IMR-90 (cell line): ENCODE data around the gene DHDDS. TPM values are rescaled to one million over a fixed set of nuclear protein-coding genes. Genes with fewer than 3 reads are reported as not detected.

Source experiments
- ATAC-seq: fragments of 200-7000 bp; cut with Tn5 transposase; 2 replicates; pipeline ENCODE4 v1.9.1; 2020; ENCODE audit warnings: low read depth, mild to moderate bottlenecking, moderate library complexity
- BruUV-seq: library from RNA; stranded (reverse); fragments of 400-500 nt; replicated peaks from 2 replicates; lab custom pipeline; 2021; lab: Mats Ljungman, UMichigan
- CTCF ChIA-PET: fragments of 300-600 bp; formaldehyde crosslinking; extraction: SDS; loops from one replicate; lab custom pipeline; 2021; ENCODE audit warnings: antibody characterized with exemption; lab: Yijun Ruan, JAX
- POLR2A ChIA-PET: fragments of 300-600 bp; sonication (Branson Sonifier 250); formaldehyde crosslinking; loops from one replicate; lab custom pipeline; 2022; ENCODE audit warnings: antibody characterized with exemption; ENCODE audit not compliant: unreplicated experiment; lab: Charles Lee
- DNase-seq: peaks from one replicate; pipeline ENCODE4 v3.0.0; 2013
- H2AFZ ChIP-seq: replicated peaks from 2 replicates; pipeline ENCODE3; 2013; ENCODE audit warnings: low read length, mild to moderate bottlenecking; ENCODE audit not compliant: poor library complexity
- H2AK5ac ChIP-seq: 2 replicates; pipeline ENCODE4 v1.6.1; 2013; ENCODE audit warnings: low read depth, low read length, inconsistent platforms
- H2AK9ac ChIP-seq: replicated peaks from 2 replicates; pipeline ENCODE3; 2013; ENCODE audit warnings: mild to moderate bottlenecking, low read depth, low read length, moderate library complexity; ENCODE audit not compliant: poor library complexity
- H2BK120ac ChIP-seq: 2 replicates; pipeline ENCODE4 v1.6.1; 2013; ENCODE audit warnings: low read depth, low read length, inconsistent platforms
- H2BK15ac ChIP-seq: 3 replicates; pipeline ENCODE4 v1.6.1; 2013; ENCODE audit warnings: low read depth, low read length, inconsistent platforms
- H2BK20ac ChIP-seq: 2 replicates; pipeline ENCODE4 v1.6.1; 2013; ENCODE audit warnings: low read depth, mild to moderate bottlenecking, inconsistent platforms, low read length, moderate library complexity
- H2BK5ac ChIP-seq: 2 replicates; pipeline ENCODE4 v1.6.1; 2013; ENCODE audit warnings: mild to moderate bottlenecking, low read depth, low read length, inconsistent platforms; ENCODE audit not compliant: poor library complexity, severe bottlenecking
- H3K14ac ChIP-seq: replicated peaks from 2 replicates; pipeline ENCODE4 v1.6.1; 2013; ENCODE audit warnings: low read depth, low read length, inconsistent platforms
- H3K18ac ChIP-seq: 2 replicates; pipeline ENCODE4 v1.6.1; 2013; ENCODE audit warnings: low read depth, low read length, control low read depth
- H3K23ac ChIP-seq: 2 replicates; pipeline ENCODE4 v1.6.1; 2013; ENCODE audit warnings: low read depth, low read length, inconsistent platforms
- H3K27ac ChIP-seq: 2 replicates; pipeline ENCODE4 v1.5.1; 2013; ENCODE audit warnings: mild to moderate bottlenecking, control low read depth, low read length; ENCODE audit not compliant: insufficient read depth
- H3K27me3 ChIP-seq: 2 replicates; pipeline ENCODE4 v1.6.1; 2013; ENCODE audit warnings: low read length; ENCODE audit not compliant: control insufficient read depth, insufficient read depth
- H3K36me3 ChIP-seq: 2 replicates; pipeline ENCODE4 v1.6.1; 2013; ENCODE audit warnings: low read length, mixed read lengths; ENCODE audit not compliant: control insufficient read depth, insufficient read depth
- H3K4ac ChIP-seq: 2 replicates; pipeline ENCODE4 v1.6.1; 2013; ENCODE audit warnings: low read depth, low read length, inconsistent platforms
- H3K4me1 ChIP-seq: 2 replicates; pipeline ENCODE4 v1.6.1; 2013; ENCODE audit warnings: low read length, mixed read lengths; ENCODE audit not compliant: control insufficient read depth, insufficient read depth
- H3K4me2 ChIP-seq: 2 replicates; pipeline ENCODE4 v1.6.1; 2013; ENCODE audit warnings: low read depth, mild to moderate bottlenecking, control low read depth, low read length, moderate library complexity
- H3K4me3 ChIP-seq: 2 replicates; pipeline ENCODE4 v1.5.1; 2013; ENCODE audit warnings: low read depth, mild to moderate bottlenecking, control low read depth, low read length, moderate library complexity; ENCODE audit not compliant: insufficient read depth
- H3K56ac ChIP-seq: 2 replicates; pipeline ENCODE4 v1.6.1; 2013; ENCODE audit warnings: low read length, inconsistent platforms; ENCODE audit not compliant: insufficient read depth; ENCODE audit errors: extremely low read depth
- H3K79me1 ChIP-seq, 2 experiments: 2 replicates each; pipeline ENCODE4 v1.6.1; 2013; ENCODE audit warnings: low read length in 2 of 2, inconsistent platforms in 1 of 2, low read depth in 1 of 2
- H3K9ac ChIP-seq: 2 replicates; pipeline ENCODE4 v1.6.1; 2013; ENCODE audit warnings: low read depth, low read length, control low read depth
- H3K9me1 ChIP-seq: 2 replicates; pipeline ENCODE4 v1.6.1; 2013; ENCODE audit warnings: low read length, inconsistent platforms; ENCODE audit not compliant: insufficient read depth
- H3K9me3 ChIP-seq: 2 replicates; pipeline ENCODE4 v1.6.1; 2013; ENCODE audit warnings: low read length; ENCODE audit not compliant: control insufficient read depth, insufficient read depth
- H4K20me1 ChIP-seq: 2 replicates; pipeline ENCODE4 v1.6.1; 2013; ENCODE audit warnings: low read length, inconsistent platforms; ENCODE audit not compliant: insufficient read depth
- H4K5ac ChIP-seq: 2 replicates; pipeline ENCODE4 v1.6.1; 2013; ENCODE audit warnings: mild to moderate bottlenecking, low read depth, low read length, control low read depth
- H4K8ac ChIP-seq, 2 experiments: 2 replicates each; pipeline ENCODE4 v1.6.1; 2013; ENCODE audit warnings: low read depth in 2 of 2, low read length in 2 of 2, control low read depth in 1 of 2, inconsistent platforms in 1 of 2
- H4K91ac ChIP-seq: 2 replicates; pipeline ENCODE4 v1.6.1; 2013; ENCODE audit warnings: low read depth, low read length, inconsistent platforms; ENCODE audit not compliant: insufficient read depth
- BHLHE40 ChIP-seq: fragments of 150-350 bp; IDR thresholded peaks from 2 replicates; pipeline ENCODE4 v1.6.1; 2016; ENCODE audit warnings: mild to moderate bottlenecking, low read depth, low read length
- CEBPB ChIP-seq: IDR thresholded peaks from 2 replicates; pipeline ENCODE4 v1.6.1; 2012; ENCODE audit warnings: low read depth, low read length, improper control_type of control experiment
- CHD1 ChIP-seq: IDR thresholded peaks from 2 replicates; pipeline ENCODE4 v1.6.1; 2012; ENCODE audit warnings: low read depth, low read length, improper control_type of control experiment
- FOS ChIP-seq: fragments of 150-350 bp; IDR thresholded peaks from 2 replicates; pipeline ENCODE4 v1.6.1; 2016; ENCODE audit warnings: low read depth, low read length
- MAFK ChIP-seq: IDR thresholded peaks from 2 replicates; pipeline ENCODE4 v1.6.1; 2012; ENCODE audit warnings: low read depth, low read length, improper control_type of control experiment
- MXI1 ChIP-seq: IDR thresholded peaks from 2 replicates; pipeline ENCODE4 v1.6.1; 2012; ENCODE audit warnings: low read depth, mild to moderate bottlenecking, low read length, moderate library complexity, borderline replicate concordance
- NFE2L2 ChIP-seq: fragments of 150-350 bp; IDR thresholded peaks from 2 replicates; pipeline ENCODE4 v1.6.1; 2016; ENCODE audit warnings: low read depth, mild to moderate bottlenecking, low read length
- POLR2A ChIP-seq: IDR thresholded peaks from 2 replicates; pipeline ENCODE4 v1.6.1; 2012; ENCODE audit warnings: mild to moderate bottlenecking, low read depth, low read length
- SMC3 ChIP-seq: fragments of 150-350 bp; IDR thresholded peaks from 2 replicates; pipeline ENCODE4 v1.6.1; 2016; ENCODE audit warnings: low read depth, mild to moderate bottlenecking, antibody characterized with exemption, low read length, moderate library complexity
- WGBS, 2 experiments: methylation state at CpG; one replicate each; pipeline versions ENCODE4 v1.1.5 to v1.1.7; 2013; ENCODE audit warnings: missing lambda C conversion rate in 2 of 2; ENCODE audit not compliant: insufficient read length in 1 of 2; ENCODE audit errors: extremely low coverage in 2 of 2; 5-methylcytosine and 5-hydroxymethylcytosine counted together
- dilution Hi-C: fragments of 300-500 bp; cut with HindIII; formaldehyde crosslinking; loops from one replicate; pipeline ENCODE4 v1.14.3; 2018; ENCODE audit warnings: low sequenced_read_pairs; ENCODE audit not compliant: unreplicated experiment
- in situ Hi-C: fragments of 300-500 bp; cut with MboI; formaldehyde crosslinking; loops from 3 replicates; pipeline ENCODE4 v1.14.3; 2019; ENCODE audit warnings: low sequenced_read_pairs, inconsistent platforms, mixed read lengths
- intact Hi-C: fragments of 100-400 bp; cut with micrococcal nuclease; formaldehyde crosslinking; loops from 2 replicates; pipeline ENCODE4 v1.10.0; 2022
- polyA plus RNA-seq, 3 experiments: library from polyadenylated mRNA; depleted of rRNA; stranded (reverse); fragments of >200 nt; gene quantifications; 2 replicates each; pipeline ENCODE4 v1.2.3, GENCODE V29; 2012; ENCODE audit warnings: low replicate concordance in 1 of 3
- total RNA-seq: library from RNA; depleted of rRNA; stranded (reverse); fragments of >200 nt; gene quantifications from 2 replicates; pipeline ENCODE4 v1.2.3, GENCODE V29; 2012
- TF ChIP-seq, protein P1 (sequence below): fragments of 150-350 bp; IDR thresholded peaks from 2 replicates; pipeline ENCODE4 v1.6.1; 2016; ENCODE audit warnings: low read depth, mild to moderate bottlenecking, low read length, moderate library complexity, borderline replicate concordance
- TF ChIP-seq, protein P2 (sequence below): conservative IDR thresholded peaks from 2 replicates; pipeline ENCODE4 v1.5.1; 2012; ENCODE audit warnings: mild to moderate bottlenecking, low read depth, low read length, improper control_type of control experiment
- TF ChIP-seq, protein P3 (sequence below): fragments of 150-350 bp; IDR thresholded peaks from 2 replicates; pipeline ENCODE4 v1.6.1; 2017; ENCODE audit warnings: mild to moderate bottlenecking, antibody characterized with exemption, low read length, low read depth

DHDDS gene
- total and polyA plus RNA-seq, 2 of the 4 experiments (the other 2 are of a cell fraction) = 49.3 to 67.7 TPM

DNA sequence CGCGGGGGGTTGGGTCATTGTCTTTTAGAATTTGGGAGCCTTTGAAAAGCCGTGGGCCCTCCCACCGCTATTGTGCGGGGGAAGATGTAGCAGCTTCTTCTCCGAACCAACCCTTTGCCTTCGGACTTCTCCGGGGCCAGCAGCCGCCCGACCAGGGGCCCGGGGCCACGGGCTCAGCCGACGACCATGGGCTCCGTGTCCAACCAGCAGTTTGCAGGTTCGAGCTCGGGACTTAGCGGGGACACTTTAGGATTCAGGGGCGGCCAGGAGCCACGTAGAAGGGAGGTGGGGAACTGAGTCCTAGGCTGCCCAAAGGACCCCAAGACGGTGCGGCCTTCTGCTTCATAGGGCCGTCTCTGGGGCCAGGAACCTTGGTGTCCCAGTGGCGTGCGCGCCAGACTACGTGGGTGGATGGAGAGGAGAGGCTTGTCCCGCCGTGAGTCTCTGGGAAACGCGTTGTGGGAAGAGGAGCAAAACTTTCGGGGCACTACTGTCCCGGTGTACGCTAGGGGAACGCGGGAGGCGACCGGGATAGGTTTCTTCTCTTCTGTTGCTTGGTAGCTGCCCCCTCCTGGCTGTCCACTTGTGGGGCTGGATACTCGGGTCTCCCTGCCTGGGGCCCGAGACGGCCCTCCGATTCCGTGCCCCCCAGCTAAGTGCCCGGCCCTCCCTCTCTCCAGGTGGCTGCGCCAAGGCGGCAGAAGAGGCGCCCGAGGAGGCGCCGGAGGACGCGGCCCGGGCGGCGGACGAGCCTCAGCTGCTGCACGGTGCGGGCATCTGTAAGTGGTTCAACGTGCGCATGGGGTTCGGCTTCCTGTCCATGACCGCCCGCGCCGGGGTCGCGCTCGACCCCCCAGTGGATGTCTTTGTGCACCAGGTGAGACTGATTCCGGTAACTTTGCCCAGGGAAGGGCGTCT lies 21.2 kb upstream of the DHDDS start, which contains the start of gene LIN28A:
Gene LIN28A (plus strand): TSS at position 112 of the 918 bp plus-strand sequence. CDS start 75 bp downstream, at position 187.
- H4K5ac ChIP-seq = no peak within 1 kb of the TSS
- 0 out of 2 replicates have a peak, but pooled peaks cover 2% of the 10 kb centered on the region for H3K9me3 ChIP-seq
- no peak within 1 kb of the TSS for H3K27ac ChIP-seq
- intact Hi-C loops (no loop called here), dilution Hi-C loops (no loop called here), in situ Hi-C loops (no loop called here)
- H3K36me3 ChIP-seq = no peaks in the 10 kb centered on the region
- no peak within 1 kb of the TSS for H2AK9ac ChIP-seq
- no peak within 1 kb of the TSS for H2BK20ac ChIP-seq
- no peak within 1 kb of the TSS for H4K8ac ChIP-seq
- no peaks in the 10 kb centered on the region; the same call in 1 of the 2 replicates for H4K20me1 ChIP-seq
- CTCF ChIA-PET = no interaction called here
- no peak for TF ChIP-seq CEBPB
- TF ChIP-seq, protein P1, sequence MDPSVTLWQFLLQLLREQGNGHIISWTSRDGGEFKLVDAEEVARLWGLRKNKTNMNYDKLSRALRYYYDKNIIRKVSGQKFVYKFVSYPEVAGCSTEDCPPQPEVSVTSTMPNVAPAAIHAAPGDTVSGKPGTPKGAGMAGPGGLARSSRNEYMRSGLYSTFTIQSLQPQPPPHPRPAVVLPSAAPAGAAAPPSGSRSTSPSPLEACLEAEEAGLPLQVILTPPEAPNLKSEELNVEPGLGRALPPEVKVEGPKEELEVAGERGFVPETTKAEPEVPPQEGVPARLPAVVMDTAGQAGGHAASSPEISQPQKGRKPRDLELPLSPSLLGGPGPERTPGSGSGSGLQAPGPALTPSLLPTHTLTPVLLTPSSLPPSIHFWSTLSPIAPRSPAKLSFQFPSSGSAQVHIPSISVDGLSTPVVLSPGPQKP = no peak
- no peak for TF ChIP-seq NFE2L2
- no peak for TF ChIP-seq MXI1
- no peak for TF ChIP-seq SMC3
- no peak for TF ChIP-seq BHLHE40
- TF ChIP-seq POLR2A = no peak
- no peak for TF ChIP-seq MAFK
- TF ChIP-seq CHD1 = no peak
- no peak for TF ChIP-seq FOS
- TF ChIP-seq, protein P2, sequence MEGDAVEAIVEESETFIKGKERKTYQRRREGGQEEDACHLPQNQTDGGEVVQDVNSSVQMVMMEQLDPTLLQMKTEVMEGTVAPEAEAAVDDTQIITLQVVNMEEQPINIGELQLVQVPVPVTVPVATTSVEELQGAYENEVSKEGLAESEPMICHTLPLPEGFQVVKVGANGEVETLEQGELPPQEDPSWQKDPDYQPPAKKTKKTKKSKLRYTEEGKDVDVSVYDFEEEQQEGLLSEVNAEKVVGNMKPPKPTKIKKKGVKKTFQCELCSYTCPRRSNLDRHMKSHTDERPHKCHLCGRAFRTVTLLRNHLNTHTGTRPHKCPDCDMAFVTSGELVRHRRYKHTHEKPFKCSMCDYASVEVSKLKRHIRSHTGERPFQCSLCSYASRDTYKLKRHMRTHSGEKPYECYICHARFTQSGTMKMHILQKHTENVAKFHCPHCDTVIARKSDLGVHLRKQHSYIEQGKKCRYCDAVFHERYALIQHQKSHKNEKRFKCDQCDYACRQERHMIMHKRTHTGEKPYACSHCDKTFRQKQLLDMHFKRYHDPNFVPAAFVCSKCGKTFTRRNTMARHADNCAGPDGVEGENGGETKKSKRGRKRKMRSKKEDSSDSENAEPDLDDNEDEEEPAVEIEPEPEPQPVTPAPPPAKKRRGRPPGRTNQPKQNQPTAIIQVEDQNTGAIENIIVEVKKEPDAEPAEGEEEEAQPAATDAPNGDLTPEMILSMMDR = no peak
- TF ChIP-seq, protein P3, sequence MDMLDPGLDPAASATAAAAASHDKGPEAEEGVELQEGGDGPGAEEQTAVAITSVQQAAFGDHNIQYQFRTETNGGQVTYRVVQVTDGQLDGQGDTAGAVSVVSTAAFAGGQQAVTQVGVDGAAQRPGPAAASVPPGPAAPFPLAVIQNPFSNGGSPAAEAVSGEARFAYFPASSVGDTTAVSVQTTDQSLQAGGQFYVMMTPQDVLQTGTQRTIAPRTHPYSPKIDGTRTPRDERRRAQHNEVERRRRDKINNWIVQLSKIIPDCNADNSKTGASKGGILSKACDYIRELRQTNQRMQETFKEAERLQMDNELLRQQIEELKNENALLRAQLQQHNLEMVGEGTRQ = no peak
- 0 out of 2 replicates have a peak, but pooled peaks cover 2% of the 10 kb centered on the region for H3K9me1 ChIP-seq
- H4K91ac ChIP-seq = no peak within 1 kb of the TSS
- H3K18ac ChIP-seq = no peak within 1 kb of the TSS
- H2BK5ac ChIP-seq = no peak within 1 kb of the TSS
- 4% methylated on average over 32 of the region's 70 CpGs; no CpG with 5 or more reads in 1 of the 2 experiments for WGBS, 2 experiments
- H3K9ac ChIP-seq = no peak within 1 kb of the TSS
- H3K4ac ChIP-seq = no peak within 1 kb of the TSS
- H3K23ac ChIP-seq = no peak within 1 kb of the TSS
- POLR2A ChIA-PET = no interaction called here
- H3K79me1 ChIP-seq = no peaks in the 10 kb centered on the region
- no peak within 1 kb of the TSS for H3K4me2 ChIP-seq
- no peak within 1 kb of the TSS for H3K56ac ChIP-seq
- H2BK15ac ChIP-seq = no peak within 1 kb of the TSS
- peaks cover 65% of the 10 kb centered on the region for H3K27me3 ChIP-seq
- DNase-seq (no peak), ATAC-seq (no peak)
- no TSS peak for BruUV-seq
- no peak within 1 kb of the TSS for H3K14ac ChIP-seq
- no peak within 1 kb of the TSS for H2AFZ ChIP-seq
- H2BK120ac ChIP-seq = no peak within 1 kb of the TSS
- no peak within 1 kb of the TSS for H2AK5ac ChIP-seq
- no peak within 1 kb of the TSS for H3K4me3 ChIP-seq
- H3K4me1 ChIP-seq = no peaks in the 10 kb centered on the region
